Right atrium auricular region (tissue), 2 donors: ENCODE data around the gene MGAM2. TPM values are rescaled to one million over a fixed set of nuclear protein-coding genes. Genes with fewer than 3 reads are reported as not detected.

Experiments
- DNase-seq: peaks from one replicate; pipeline ENCODE4 v3.0.0-alpha.2; 2019; ENCODE audit warnings: low spot score
- H3K27ac ChIP-seq, 2 donors: fragments of 200-600 bp; sonication (generic); 1 replicate in 1 of 2; 2 replicates in 1 of 2; pipeline ENCODE4 v1.5.1; 2016 to 2019
- H3K27me3 ChIP-seq, 2 donors: fragments of 200-600 bp; sonication (generic); one replicate each; pipeline versions ENCODE4 v1.5.1 to v1.6.0; 2017 to 2019
- H3K36me3 ChIP-seq: fragments of 200-600 bp; sonication (generic); one replicate; pipeline ENCODE4 v1.5.1; 2016
- H3K4me1 ChIP-seq, 2 donors: fragments of 200-600 bp; sonication (generic); one replicate each; pipeline versions ENCODE4 v1.5.1 to v1.6.0; 2017 to 2019
- H3K4me3 ChIP-seq, 2 donors: fragments of 200-600 bp; sonication (generic); 1 replicate in 1 of 2; 2 replicates in 1 of 2; pipeline ENCODE4 v1.5.1; 2017 to 2019; ENCODE audit warnings: mild to moderate bottlenecking in 1 of 2, moderate library complexity in 1 of 2
- H3K9me3 ChIP-seq, 2 donors: fragments of 200-600 bp; sonication (generic); one replicate each; pipeline ENCODE4 v1.5.1; 2019
- CTCF ChIP-seq, 2 donors: fragments of 200-600 bp; sonication (generic); IDR thresholded peaks; one replicate each; pipeline ENCODE4 v1.5.1; 2019; ENCODE audit warnings: antibody characterized with exemption in 2 of 2
- total RNA-seq, 2 donors: library from RNA; depleted of rRNA; stranded (reverse); fragments of >200 nt; gene quantifications; one replicate each; pipeline ENCODE4 v1.1.0, GENCODE V29; 2016

MGAM2 gene
- under 1 TPM; 0.04 to 0.15 TPM for total RNA-seq

- no peaks in the 10 kb centered on the region for H3K27me3 ChIP-seq
- H3K9me3 ChIP-seq = no peaks in the 10 kb centered on the region
- no peak for DNase-seq
- H3K4me1 ChIP-seq = no peaks in the 10 kb centered on the region
- TF ChIP-seq CTCF (IDR thresholded peaks at IDR 0.05) = no peak
- H3K27ac ChIP-seq = no peak within 1 kb of the TSS
- no peak within 1 kb of the TSS for H3K4me3 ChIP-seq
- no peaks in the 10 kb centered on the region for H3K36me3 ChIP-seq
Observed at GRCh38 chr7:142111499-142111898, at the start of gene MGAM2. Gene MGAM2, plus strand, starts transcription at chr7:142111718. Its CDS starts 5,156 bp downstream, at chr7:142116874.

GRCh38 chr7:142063551-142064442 lies 47.7 kb upstream of the MGAM2 start:
- Histone ChIP-seq H3K4me3 (no peak overlapping the region), H3K4me1 (no peaks in the 10 kb centered on the region), H3K27ac (no peak overlapping the region), H3K36me3 (no peaks in the 10 kb centered on the region), H3K27me3 (no peaks in the 10 kb centered on the region), H3K9me3 (no peaks in the 10 kb centered on the region)
- TF ChIP-seq CTCF (IDR thresholded peaks at IDR 0.05) = no peak
- DNase-seq = no peak

DNA sequence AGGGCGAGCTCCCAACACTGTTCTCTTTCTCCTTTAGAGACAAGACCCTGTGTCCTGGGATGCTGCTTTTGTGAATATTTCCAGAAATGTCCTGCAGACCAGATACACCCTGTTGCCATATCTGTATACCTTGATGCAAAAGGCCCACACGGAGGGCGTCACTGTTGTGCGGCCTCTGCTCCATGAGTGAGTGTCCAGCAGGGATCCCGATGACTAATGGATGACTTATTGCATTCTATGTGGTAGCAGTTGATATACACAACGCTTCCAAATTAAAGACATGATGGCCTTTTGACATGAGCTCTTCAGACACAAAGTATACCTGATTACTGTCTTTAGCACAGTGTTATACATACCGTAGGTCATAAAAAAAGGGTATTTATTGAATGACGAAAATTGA lies 45.0 kb upstream of the MGAM2 start:
- no peaks in the 10 kb centered on the region for H3K4me1 ChIP-seq
- no peak overlapping the region for H3K27ac ChIP-seq
- no peak for TF ChIP-seq CTCF (IDR thresholded peaks at IDR 0.05)
- H3K4me3 ChIP-seq = no peak overlapping the region
- H3K27me3 ChIP-seq = no peaks in the 10 kb centered on the region
- H3K9me3 ChIP-seq = no peaks in the 10 kb centered on the region
- H3K36me3 ChIP-seq = no peaks in the 10 kb centered on the region
- no peak for DNase-seq

DNA sequence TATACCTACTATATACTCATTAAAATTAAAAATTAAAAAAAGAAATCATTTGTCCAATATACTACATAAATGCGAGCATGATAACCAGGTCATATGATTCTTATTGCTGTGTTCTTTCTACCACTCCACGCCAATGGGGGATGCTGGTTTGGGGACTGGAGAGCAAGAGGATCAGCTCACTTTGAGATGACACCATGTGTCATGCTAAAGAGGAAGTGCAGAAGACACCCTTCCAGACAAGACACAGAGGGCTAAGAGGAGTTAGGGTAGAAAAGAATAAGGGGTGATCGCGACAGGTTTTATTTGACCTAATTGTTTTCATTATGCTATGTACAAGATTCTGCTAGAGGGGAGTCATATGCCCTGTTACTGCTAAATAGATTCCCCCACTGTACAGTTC lies 33.8 kb upstream of the MGAM2 start:
- no peak for TF ChIP-seq CTCF (IDR thresholded peaks at IDR 0.05)
- DNase-seq = no peak

DNA sequence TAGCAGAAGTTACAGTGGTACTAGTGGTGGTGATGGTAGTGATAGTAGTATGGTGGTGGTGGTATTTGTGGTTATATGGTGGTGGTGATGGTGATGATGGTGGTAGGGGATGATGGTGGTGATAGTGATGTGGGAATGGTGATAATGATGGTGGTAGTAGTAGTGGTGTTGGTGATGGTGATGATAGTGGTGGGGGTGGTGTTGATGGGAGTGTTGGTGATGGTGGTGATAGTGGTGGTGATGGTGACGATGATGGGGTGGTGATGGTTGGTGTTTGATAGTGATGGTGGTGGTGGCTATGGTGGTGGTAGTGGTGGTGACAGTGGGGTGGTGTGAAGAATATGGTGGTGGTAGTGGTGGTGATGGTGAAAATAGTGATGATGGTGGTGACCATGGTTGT lies 27.9 kb upstream of the MGAM2 start:
- TF ChIP-seq CTCF (IDR thresholded peaks at IDR 0.05) = no peak
- no peaks in the 10 kb centered on the region for H3K27me3 ChIP-seq
- no peak overlapping the region for H3K27ac ChIP-seq
- no peak for DNase-seq
- no peaks in the 10 kb centered on the region for H3K36me3 ChIP-seq
- H3K4me1 ChIP-seq = no peaks in the 10 kb centered on the region
- H3K9me3 ChIP-seq = no peaks in the 10 kb centered on the region
- H3K4me3 ChIP-seq = no peak overlapping the region

More for the DNA sequence above, 33.8 kb upstream of the MGAM2 start:
- Histone ChIP-seq H3K36me3 (no peaks in the 10 kb centered on the region), H3K4me3 (no peak overlapping the region), H3K4me1 (no peaks in the 10 kb centered on the region), H3K27ac (no peak overlapping the region), H3K9me3 (no peaks in the 10 kb centered on the region), H3K27me3 (no peaks in the 10 kb centered on the region)
